ENCODE data around the gene PRPF18.

Gene PRPF18

DNA sequence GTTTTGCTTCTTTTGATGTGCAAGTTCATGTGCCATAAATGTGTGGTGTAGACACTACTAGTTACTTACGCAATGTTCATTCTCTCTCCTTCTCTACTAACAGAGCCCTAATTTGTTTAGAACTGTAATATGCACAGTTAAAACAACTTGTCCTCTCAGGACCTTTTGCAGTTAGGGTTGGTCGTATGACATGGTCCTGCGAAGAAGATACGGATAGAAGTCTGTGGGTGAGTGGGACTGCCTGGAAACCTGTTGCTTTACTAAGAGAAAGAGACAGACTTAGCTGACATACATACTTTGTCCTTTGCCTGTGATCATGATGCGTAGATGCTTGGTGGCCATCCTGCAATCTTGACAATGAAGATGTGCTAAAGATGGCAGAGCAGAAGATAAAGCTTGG, 51.1 kb downstream of the PRPF18 start:
- no peak for DNase-seq (ENCODE audit: low read depth in 2 of 2)

DNA sequence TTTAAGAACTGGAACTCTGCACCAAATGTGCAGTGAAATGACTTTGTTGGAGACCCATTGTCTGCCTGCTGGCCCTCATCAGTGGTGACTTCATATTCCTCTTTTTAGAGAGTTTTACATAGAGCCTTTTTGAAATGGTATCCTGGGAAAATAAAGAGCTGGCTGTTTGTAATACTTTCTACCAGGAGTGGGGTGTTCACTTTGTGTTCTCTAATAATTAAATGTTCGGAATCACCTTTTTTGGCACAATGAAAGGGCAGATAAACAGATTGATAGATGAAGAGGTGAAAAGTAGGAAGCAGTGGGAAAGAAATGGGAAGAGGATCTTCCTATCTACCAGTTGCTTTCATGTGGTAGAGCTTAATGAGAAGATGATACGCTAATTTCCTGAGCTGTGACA, 55.5 kb downstream of the PRPF18 start:
- no peak for DNase-seq (ENCODE audit: low read depth in 2 of 2)

DNA sequence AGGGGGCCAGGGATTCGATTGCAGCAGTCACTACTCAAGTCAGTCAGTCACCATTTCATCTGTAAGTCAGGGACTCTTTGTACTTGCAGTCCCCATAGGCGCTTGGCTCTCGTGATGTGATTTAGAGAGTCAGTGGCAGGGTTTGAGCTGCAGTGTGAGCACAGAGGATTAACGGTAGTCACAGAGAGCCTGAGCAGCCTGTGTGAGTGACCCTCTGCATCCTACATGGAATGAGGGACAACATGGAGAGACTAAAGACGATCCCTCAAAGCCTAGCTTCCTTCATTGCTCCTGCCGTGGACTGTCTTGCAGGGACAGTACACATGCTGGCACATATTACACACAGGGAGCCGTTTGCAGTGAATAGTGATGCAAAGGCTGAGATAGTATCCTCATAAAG, 56.3 kb downstream of the PRPF18 start:
- no peak for DNase-seq (ENCODE audit: low read depth in 2 of 2)

DNA sequence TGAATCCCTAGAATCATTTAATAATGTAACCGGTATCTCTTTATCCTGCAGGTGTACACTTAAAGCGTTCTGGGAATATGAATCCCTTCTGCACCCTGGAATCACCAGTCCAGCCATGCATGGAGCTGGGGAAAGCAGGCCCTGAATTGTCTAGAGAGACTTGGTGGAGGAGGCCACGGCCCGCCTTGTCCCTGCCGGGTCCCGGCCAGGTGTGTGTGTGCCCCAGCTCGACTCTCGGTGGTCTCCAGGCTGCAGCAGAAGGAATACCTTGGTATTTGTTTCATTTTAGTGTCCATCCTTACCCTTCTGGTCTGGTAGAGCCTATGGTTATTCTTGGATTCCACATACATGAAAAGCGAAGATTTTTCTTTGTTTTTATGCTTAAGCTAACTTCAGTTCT, 58.1 kb downstream of the PRPF18 start:
- no peak for DNase-seq (ENCODE audit: low read depth in 2 of 2)

DNA sequence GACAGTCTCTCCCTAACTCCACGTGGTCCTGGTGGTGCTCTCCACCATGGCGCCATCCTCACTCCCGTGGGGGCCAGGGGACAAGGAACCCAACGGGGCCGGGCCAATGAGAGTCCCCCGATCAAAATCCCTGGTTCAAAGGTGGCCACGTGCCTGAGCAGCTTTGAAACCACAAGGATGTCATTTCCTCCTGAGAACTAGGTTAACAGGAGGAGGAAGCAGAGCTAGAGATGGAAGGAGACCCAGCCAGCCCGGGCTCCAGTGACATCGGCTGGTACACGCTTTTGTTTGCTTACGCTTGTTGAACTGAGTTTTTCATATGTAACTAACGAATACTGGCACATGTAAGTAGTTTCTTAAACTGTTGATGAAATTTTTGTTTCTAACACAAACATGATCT, 61.7 kb downstream of the PRPF18 start:
- no peak for DNase-seq (ENCODE audit: low read depth in 2 of 2)

DNA sequence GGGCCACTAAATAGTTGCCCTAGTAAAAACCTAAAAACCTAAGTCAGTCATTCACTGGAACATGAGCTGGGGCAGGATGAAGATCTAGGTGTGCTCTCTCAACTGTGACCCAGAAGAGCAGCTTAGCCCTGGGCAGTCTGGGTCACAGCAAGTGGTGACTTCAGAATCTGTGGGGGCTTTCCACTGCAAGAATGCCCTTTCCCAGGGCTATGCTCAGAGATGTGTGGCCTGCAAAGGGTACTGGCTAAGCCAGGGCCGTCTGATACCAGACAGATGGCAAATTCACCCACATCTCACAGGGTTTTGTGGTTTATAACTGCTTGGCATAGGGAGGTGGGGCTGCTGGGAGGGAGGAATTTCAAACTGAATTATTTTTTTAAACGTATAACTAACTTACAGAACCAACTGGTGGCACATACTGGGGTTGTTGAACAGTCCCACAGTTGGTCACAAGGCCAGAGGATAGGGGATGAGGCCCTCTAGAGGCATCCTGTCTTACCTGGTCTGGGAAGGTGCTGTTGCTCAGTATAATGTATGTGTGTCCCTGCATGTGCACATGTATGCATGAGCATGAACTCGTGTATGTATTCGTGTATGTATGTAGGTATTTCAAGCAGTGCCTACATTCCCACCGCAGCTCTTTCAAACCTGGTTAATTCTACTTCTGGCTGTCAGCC, 63.2 kb downstream of the PRPF18 start:
- DNase-seq (ENCODE audit: low read depth in 2 of 2): no peak

DNA sequence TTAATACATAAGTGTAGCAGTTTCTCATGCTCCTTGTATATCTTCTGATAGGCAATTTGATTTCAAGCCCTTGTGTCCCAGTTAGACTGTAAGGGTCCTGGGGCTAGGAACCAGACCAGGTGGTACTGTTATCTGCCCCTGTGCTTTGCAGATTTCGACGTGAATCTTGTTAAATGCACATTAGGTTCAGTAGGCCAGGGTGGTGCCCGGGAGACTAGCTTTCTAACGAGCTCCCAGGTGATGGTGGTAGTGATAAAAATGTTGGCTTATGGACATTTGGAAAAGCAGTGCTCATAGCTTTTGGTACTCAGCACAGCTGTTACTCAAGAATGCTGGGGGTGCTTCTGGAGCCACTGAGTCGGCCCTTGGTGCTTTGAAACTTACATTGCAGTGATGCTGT, 64.2 kb downstream of the PRPF18 start:
- no peak for DNase-seq (ENCODE audit: low read depth in 2 of 2)

DNA sequence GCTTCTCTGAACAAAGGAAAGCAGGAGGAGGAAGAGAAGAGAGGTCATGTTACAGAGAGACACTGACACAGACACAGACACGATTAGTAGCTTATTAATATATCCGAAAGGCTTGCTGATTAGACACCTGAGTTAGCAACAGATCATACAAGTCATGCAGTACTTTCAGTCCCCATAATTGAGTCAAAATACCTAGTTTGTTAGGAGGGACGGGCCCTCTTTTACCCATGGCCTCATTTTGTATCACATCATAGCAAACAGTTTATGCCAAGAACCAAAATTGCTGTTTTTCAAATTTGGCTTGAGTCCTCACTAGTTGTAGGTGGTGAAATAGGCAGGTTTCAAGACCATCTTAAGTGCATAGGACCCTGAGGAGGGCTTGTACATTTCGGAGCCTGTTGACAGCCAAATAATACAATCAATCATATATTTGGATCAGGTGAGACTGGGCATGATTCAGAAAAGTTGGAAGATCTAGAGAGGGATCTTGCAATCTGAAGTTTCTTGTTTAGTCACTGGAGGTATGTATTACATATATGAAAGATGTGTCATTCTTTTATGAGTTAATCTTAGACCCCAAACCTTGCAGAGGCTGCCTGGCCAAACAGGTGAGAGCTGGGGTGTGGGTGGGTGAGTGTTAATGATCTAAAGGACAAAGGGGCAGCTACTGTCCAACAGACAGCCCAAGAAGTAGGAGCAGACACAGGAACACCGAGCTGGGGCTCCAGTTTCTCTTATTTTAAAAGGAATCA, 65.4 kb downstream of the PRPF18 start:
- no peak for DNase-seq (ENCODE audit: low read depth in 2 of 2)

DNA sequence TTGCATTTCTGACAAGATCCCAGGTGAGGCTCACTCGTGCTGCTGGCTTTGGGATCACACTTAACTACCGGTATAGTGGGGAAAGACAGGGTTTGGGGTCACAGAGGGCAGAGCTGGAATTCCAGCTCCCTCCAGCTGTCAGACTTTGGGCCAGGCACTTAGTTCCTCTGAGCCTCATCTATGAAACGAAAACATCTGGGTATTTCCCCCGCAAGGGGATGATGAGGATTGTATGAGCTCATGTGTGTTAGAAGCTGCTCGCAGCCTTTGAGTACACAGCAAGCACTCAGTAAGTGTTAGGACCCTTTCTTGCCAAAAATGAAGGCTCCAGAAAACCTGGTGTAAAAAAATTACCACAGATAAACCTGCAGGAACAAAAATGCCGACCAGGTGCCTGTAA, 66.1 kb downstream of the PRPF18 start:
- DNase-seq (ENCODE audit: low read depth in 2 of 2): no peak

DNA sequence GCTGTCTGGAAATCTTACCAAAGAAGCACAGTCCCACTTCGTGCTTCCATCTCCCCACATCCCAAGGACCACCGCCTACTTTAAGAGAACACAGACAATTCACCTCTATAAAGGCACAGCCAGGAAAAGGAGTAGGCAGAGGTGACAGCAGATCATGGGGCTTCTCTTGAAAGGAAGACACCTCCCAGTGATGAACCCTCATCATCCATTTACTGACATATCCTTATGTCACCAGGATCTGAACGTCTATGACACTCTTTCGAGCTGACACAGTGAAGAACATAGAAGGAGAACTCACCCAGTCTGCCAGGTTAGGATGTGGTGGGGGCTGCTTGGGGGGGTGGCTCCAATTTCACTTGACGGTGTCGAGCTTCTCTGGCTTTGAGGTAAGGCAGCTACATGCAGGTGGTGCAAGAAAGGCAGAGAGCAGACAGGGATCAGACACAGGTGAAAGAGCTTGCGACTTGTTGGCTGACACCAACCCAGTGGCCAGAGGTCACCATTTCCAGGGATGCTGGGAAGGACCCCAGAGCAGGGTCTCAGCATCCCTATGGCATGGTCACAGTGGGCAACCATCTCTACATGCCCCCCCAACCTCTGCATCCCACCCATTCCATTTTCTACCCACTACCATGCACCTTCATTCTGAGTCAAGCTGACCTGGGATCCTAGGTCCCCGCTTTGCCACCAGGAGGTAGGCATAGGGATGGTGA, 67.5 kb downstream of the PRPF18 start:
- no peak for DNase-seq (ENCODE audit: low read depth in 2 of 2)

DNA sequence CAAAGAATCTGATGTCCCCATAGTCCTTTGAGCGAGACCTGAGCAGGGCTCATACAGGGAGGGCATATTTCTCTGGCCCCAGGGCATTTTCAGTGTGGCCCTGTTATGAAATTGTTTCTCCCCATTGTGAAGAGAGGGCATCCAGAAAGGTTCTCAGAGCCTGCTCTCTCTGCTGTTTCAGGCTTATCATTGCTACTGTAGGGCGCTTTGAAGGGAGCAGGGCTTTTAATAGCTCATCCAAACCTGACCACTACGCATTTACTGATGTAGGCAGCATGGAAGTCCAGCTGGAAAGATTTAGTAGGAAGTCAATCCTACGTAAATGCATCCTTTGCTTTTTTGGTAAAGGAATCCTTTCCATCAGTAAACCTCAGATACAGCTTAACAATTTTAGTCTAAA, 68.1 kb downstream of the PRPF18 start:
- DNase-seq (ENCODE audit: low read depth in 2 of 2): no peak

DNA sequence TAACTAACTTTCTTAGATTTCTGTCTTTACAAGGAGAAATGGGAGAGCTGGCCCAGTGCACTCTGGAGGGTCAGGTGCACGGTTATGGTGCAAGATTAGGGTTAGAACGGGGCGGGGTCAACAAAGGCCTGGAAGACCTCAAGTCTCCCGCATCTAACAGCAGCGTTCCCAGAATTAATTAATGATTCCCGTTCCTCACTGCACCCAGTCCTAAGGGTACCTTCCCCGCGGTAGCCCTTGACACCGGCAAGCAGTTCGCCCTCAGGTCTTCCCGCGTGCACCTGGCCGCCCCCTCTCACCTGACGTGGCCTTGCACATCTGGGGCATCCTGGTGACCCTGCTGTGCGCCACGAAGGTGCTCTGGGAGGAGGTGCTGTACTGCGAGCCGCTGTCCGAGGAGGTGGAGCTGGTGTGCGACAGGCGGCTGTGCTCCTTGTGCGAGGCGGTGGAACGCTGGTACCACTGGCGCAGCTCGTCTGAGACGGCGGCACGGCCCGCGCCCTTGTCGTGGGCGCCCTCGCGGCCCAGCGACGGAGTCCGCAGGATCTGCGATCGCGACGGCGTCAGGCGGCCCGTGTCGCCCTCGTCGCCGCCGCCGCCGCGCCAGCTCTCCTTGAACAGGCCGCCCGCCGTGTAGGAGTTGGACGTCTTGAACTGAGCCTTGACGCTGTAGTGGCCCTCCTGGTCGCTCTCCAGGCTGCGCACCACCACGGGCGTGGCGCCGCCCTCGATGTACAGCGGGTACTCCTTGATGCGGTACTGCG, 69.8 kb downstream of the PRPF18 start:
- DNase-seq (ENCODE audit: low read depth in 2 of 2): no peak

DNA sequence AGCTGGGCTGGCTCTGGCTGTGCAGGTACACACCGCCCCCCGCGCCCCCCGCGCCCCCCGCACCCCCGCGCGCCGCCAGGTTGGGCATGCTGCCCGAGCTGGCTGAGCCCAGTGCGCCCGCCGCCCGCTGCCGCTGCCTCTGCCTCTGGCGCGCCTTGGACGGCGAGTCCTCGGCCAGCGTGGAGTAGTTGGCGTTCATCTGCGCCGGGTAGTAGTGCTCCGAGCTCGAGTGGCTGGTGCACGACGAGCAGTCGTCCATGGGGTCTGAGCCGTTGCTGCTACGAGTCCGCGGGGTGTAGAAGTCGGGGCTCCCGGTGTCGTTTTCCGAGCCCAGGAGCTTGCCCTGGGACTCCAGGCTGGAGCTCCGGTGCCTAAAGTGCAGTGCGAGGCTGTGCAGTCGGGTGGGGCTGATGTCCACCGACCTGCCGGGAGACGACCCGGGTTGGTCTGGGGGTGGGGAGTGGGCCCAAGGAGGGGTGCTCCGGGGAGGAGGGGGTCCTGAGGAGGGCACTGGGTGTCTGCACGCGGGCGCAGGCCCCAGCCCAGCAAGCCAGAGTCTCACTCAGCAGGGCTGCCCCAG, 70.4 kb downstream of the PRPF18 start:
- DNase-seq (ENCODE audit: low read depth in 2 of 2): no peak

DNA sequence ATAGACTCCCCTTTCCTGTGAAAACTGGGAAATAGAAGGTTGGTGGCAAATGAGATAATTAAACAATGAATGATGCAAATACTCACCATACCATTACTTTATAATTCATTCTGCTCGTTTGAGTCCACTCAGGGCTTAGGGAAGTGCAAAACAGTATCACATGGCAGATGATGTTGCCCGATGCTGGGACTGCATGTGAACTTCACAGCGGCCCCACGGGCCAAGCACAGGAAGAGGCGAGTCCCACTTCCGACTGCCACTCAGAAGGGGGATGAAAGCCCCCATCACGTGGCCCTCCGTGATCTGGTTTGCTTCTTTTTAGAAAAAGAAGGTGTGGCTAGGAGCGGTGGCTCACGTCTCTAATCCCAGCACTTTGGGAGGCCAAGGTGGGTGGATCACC, 71.5 kb downstream of the PRPF18 start:
- DNase-seq (ENCODE audit: low read depth in 2 of 2): no peak

DNA sequence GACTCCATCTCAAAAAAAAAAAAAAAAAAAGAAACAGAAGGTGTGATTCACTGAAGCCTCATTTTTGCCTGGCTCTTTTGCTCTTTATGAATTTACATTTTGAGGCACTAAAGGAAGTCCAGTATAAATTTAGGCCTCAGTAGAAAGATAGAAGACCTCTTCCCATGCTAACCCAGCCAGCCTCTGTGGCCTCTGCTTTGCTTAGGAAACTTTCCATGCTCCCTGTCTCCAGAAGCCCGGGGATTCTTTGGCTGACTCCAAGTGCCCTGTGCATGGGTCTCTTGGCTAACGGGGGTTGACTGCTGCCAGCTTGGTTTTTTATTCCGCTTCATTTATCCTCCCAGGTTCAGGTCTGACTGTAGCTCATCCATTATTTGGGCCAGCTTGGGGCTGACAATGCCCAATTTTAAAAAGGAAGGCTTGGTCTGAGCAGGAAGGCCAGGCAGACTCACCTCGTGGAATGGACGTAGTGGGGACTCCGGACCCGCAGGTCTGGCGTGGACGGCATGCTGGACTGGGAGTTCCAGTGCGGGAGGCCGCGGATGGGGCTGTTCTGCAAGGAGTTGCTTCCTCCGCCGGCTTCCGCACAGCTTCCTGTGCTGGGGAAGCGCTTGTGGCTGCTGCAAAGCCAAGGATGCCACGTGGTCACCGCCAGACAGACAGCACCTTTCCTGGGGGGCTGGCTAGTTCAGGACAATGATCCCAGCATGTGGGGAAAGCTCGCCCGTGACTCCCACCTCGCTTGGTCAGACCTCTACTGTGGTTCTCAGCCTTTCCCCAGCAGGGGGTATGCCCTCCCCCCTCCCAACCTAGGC, 72.3 kb downstream of the PRPF18 start:
- no peak for DNase-seq (ENCODE audit: low read depth in 2 of 2)

DNA sequence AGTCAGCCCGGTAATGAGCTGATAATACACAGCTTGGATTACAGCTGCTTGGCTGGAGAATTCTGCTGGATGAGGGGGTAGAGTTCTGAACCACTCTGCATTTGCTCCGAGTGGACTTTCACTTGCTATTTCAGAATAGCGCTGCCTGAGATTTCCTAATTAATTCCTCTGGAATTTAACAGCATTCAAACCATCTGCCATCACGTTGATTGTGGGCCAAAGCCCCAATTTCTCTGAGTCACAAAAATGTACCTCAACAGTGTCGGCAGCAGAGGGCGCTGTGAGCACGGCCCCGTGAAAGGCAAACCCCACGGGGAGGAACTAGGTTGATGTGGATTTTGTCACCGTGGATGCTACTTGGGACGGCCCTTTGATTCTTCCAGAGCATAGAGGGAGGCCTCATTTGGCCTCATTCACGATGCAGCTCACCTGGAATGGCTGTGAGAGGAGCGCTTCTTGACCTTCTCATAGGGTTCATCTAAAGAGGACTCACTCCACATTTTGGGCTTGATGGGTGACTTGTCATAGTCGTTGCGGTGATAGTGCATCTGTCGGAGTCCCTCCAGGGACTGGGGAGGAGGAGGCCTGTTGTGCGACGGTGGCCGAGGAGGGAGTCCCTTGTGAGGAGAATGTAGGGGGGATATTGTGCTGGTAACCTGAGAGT, 73.3 kb downstream of the PRPF18 start:
- DNase-seq (ENCODE audit: low read depth in 2 of 2): peak; percentile 49 to 62

DNA sequence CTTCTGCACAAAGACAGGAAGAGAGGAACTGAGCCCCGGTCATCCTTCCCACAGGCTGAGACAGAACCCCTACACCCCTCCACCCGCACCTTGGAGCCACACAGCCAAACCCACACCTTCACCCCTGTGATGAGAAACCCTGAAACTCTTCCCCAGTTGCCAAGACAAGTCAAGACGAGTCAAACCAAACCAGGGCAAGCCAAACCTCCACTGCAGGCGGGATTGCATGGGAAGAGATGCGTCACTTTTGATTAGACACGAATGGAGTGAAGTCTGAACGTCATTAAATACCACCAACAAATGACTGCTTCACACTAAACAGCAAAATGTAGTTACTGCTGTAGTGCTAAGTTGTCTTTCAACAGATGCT, 73.8 kb downstream of the PRPF18 start:
- no peak for DNase-seq (ENCODE audit: low read depth in 2 of 2)

DNA sequence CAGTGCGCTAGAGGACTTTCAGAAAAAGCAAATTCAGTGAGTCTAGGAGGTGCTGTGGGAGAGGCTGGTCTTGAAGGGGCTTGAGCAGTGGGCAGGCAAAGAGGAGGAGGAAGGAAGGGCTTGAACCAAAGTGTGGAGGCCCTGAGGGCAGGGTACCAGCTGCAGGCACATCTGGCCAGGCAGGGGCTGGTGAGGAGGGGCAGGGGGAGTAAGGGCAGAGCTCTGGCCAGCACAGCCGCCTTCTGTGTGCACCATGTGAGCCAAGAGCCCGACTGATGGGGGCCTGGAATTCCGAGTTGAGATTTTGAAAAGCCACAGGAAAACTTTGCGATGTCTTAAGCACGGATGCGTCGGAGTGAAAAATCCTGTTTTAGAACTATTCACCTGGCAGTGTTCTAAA, 74.5 kb downstream of the PRPF18 start:
- no peak for DNase-seq (ENCODE audit: low read depth in 2 of 2)

DNA sequence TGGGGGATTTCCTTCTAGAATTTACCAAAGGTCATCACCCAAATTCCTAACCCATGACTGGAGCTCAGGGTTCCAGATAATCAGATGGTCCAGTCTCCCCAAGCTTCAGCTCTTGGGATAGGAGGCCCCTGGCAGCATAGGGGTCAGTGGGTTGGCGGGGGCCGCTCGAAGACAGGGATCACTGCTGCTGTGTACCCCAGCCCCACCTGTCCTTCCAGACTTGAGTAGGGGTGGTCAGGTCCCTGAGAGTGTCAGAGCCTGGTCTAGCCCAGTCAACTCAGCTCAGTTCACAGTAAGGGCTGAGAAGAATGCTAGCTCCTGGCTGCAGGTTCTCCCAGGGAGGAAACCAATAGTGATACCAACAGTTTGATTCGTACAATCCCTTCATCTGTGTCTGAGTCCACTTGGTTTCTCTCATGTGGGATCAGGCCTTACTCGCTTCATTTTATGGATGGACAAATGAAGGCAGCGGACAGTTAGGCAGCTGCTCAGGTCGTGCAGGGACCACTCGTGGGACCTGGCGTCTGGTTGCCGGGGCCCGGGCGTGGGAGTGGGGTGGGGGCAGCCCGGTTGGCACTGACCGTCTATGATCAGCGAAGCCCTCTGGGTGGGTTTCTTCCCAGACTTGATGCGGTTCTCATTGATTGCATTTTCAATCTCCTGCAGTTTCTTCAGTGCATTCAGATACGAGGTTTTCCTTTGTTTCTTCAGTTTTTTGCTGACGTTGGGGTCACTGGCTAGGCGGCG, 78.9 kb downstream of the PRPF18 start:
- no peak for DNase-seq (ENCODE audit: low read depth in 2 of 2)

DNA sequence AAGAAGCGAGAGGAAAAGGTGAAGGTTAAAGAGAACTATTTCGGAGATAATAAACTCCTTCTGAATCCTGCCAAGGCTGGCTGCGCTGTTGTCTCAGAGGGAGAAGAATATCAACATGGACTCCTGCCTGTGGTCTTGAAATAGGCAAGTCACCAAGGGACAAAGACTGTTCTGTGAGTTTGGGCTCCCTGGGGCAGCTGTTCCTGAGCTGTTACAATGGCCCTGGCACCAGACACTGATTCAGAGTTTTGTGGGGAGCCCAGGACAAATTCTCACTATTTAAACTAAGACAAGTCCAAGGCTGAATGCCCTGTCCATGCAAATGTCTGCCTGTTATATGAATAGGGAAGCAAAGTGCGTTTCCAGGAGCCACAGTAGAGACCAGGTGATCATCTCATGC, 81.4 kb downstream of the PRPF18 start:
- DNase-seq (ENCODE audit: low read depth in 2 of 2): no peak

Data from stimulated activated CD4-positive, alpha-beta T cell treated with anti-CD3 and anti-CD28 coated beads, Interleukin-4, amount 100 ng/mL, for 48 hours (primary cell).